ENCODE results near the gene RANBP1. TPM values are rescaled to one million over a fixed set of nuclear protein-coding genes. Genes with fewer than 3 reads are reported as not detected.

The RANBP1 gene
- total and polyA plus RNA-seq, 2 of the 8 experiments (the other 6 are each of a cell fraction or from before 2014, with no cell fraction given): 343 to 484 TPM

DNA sequence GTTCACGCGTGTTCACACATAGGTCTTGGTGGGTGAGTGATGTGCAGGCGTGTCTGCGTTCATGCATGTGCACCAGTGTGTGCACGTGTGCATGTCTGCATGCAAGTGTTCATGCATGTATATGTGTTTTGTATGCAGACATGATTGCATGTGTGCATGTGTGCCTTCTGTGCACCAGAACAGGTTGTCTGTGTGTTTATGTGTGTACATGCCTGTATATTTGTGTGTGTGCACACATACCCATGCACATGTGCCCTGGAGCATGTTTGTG, 20.6 kb downstream of the RANBP1 start:
- no peak overlapping the region for H3K56ac ChIP-seq (replicated peaks; ENCODE audit: insufficient read length, low read depth, low read length)
- H3K23me2 ChIP-seq (ENCODE audit: low read depth, low read length): peaks cover 7% of the 10 kb centered on the region; the same call in 1 of the 2 replicates
- no peak overlapping the region for H2BK120ac ChIP-seq (replicated peaks; ENCODE audit: low read depth, low read length)
- H2BK5ac ChIP-seq (ENCODE audit: low read depth, low read length): peak overlapping the region; percentile 90
- DNase-seq (ENCODE audit: low read depth in 1 of 2, low spot score in 2 of 2): no peak
- WGBS, 2 experiments (ENCODE audit: extremely low coverage in 1 of 2, insufficient coverage in 1 of 2, insufficient read length in 1 of 2, insufficient replicate concordance in 2 of 2, low coverage in 1 of 2, low lambda C conversion rate in 2 of 2, missing lambda C conversion rate in 1 of 2): 88% methylated on average over 5 of the region's 5 CpGs; no CpG with 5 or more reads in 1 of the 2 experiments
- no peak overlapping the region for H2BK20ac ChIP-seq (ENCODE audit: low read length)
- no peak overlapping the region for H3K4me2 ChIP-seq (ENCODE audit: insufficient read depth in 1 of 2, low read depth in 2 of 2, low read length in 2 of 2)
- 0 out of 8 replicates have a peak, but pooled peaks cover 0 to 4% (median 0%) of the 10 kb centered on the region in 4 experiments for H3K36me3 ChIP-seq (ENCODE audit: control insufficient read depth in 2 of 4, insufficient read depth in 4 of 4, low read length in 3 of 4)
- H2BK15ac ChIP-seq (ENCODE audit: low read length): no peak overlapping the region
- H3K18ac ChIP-seq (ENCODE audit: extremely low read depth, low read length): no peak overlapping the region
- no peak overlapping the region for H2AFZ ChIP-seq (ENCODE audit: low read length)
- no peak overlapping the region for H2BK12ac ChIP-seq (ENCODE audit: low read depth, low read length)
- H3K79me1 ChIP-seq (ENCODE audit: low read depth, low read length): peaks cover 21% of the 10 kb centered on the region
- peaks cover 0 to 21% of the 10 kb centered on the region in 2 experiments; a peak in 3 of 4 replicates for H3K79me2 ChIP-seq (ENCODE audit: control insufficient read depth in 1 of 2, insufficient read depth in 2 of 2, low read length in 2 of 2)
- peaks cover 15 to 36% of the 10 kb centered on the region in 2 experiments for H4K20me1 ChIP-seq (replicated peaks in 1 of 2; ENCODE audit: control insufficient read depth in 1 of 2, insufficient read depth in 2 of 2, low read length in 2 of 2)
- H3K9ac ChIP-seq (replicated peaks in 1 of 4; ENCODE audit: extremely low read depth in 1 of 4, low read depth in 3 of 4, low read length in 3 of 4): no peak overlapping the region; a peak in 1 of 7 replicates
- H3K9me3 ChIP-seq (ENCODE audit: insufficient read depth in 2 of 2, low read depth in 1 of 2, low read length in 1 of 2): no peaks in the 10 kb centered on the region
- no peak overlapping the region for H2AK5ac ChIP-seq (ENCODE audit: low read depth, low read length)
- no peaks in the 10 kb centered on the region; a peak in 2 of 7 replicates for H3K27me3 ChIP-seq (replicated peaks in 1 of 4; ENCODE audit: control insufficient read depth in 3 of 4, extremely low read depth in 1 of 4, insufficient read depth in 3 of 4, low read length in 3 of 4)
- no peak overlapping the region for H3K14ac ChIP-seq (ENCODE audit: insufficient read length)
- no peak overlapping the region for H3K27ac ChIP-seq (ENCODE audit: low read depth, low read length)
- H3K23ac ChIP-seq (ENCODE audit: insufficient read length): no peak overlapping the region
- H4K5ac ChIP-seq (ENCODE audit: insufficient read length, low read depth, low read length): no peak overlapping the region
- H3K4ac ChIP-seq (replicated peaks; ENCODE audit: insufficient read length, low read depth, low read length): peak overlapping the region; percentile 85
- no peak overlapping the region for H4K91ac ChIP-seq (replicated peaks; ENCODE audit: insufficient read length, low read length)
- H4K8ac ChIP-seq (ENCODE audit: extremely low read depth, insufficient read depth, low read length): no peak overlapping the region
- peaks cover 0 to 7% (median 6%) of the 10 kb centered on the region in 4 experiments; a peak in 4 of 7 replicates for H3K4me1 ChIP-seq (replicated peaks in 1 of 4; ENCODE audit: control insufficient read depth in 3 of 4, insufficient read depth in 4 of 4, low read length in 3 of 4)
- CTCF ChIA-PET (ENCODE audit: partially characterized antibody): no interaction called here
- POLR2A ChIA-PET (ENCODE audit: partially characterized antibody): interaction anchor here (6.3 to 10.1 kb wide), 2 partner anchors 9 to 18 kb away, joined by 40 to 104 read pairs; partner anchors contain the start of gene TRMT2A
- no peak for FAIRE-seq
- H3K4me3 ChIP-seq (ENCODE audit: extremely low read depth in 1 of 4, insufficient read depth in 2 of 4, low read depth in 3 of 4, low read length in 4 of 4): no peak overlapping the region
- TF ChIP-seq JUND (IDR thresholded peaks at IDR 0.05; ENCODE audit: low read length) (no peak), CBX8 (IDR thresholded peaks at IDR 0.05; ENCODE audit: borderline replicate concordance, low read depth, low read length) (no peak), BCL11A (IDR thresholded peaks at IDR 0.05; ENCODE audit: low read depth in 2 of 2, low read length in 2 of 2) (no peak), RNF2 (IDR thresholded peaks at IDR 0.05; ENCODE audit: borderline replicate concordance, low read depth, low read length, missing control alignments, poor library complexity, severe bottlenecking) (no peak), SIN3A (conservative IDR thresholded peaks at IDR 0.05 in 1 of 2, IDR thresholded peaks at IDR 0.05 in 1 of 2; ENCODE audit: low read depth in 1 of 2, low read length in 2 of 2) (no peak), EP300 (IDR thresholded peaks at IDR 0.05; ENCODE audit: borderline replicate concordance in 1 of 2, low read depth in 2 of 2, low read length in 2 of 2) (no peak), CHD1 (IDR thresholded peaks at IDR 0.05; ENCODE audit: low read depth, low read length) (no peak), CEBPB (IDR thresholded peaks at IDR 0.05; ENCODE audit: low read depth, low read length) (no peak), CTCF (IDR thresholded peaks at IDR 0.05; ENCODE audit: control extremely low read depth in 1 of 3, insufficient read depth in 1 of 3, low read depth in 1 of 3, low read length in 3 of 3) (no peak), POU5F1 (IDR thresholded peaks at IDR 0.05; ENCODE audit: low read depth, low read length) (no peak)
- TF ChIP-seq, protein P1, sequence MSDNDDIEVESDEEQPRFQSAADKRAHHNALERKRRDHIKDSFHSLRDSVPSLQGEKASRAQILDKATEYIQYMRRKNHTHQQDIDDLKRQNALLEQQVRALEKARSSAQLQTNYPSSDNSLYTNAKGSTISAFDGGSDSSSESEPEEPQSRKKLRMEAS (IDR thresholded peaks at IDR 0.05): no peak

Data from H1 (cell line).